IMR-90 (cell line): Measurements from ENCODE around the gene PRMT7.

Experiments used
- CHD1 ChIP-seq: IDR thresholded peaks from 2 replicates; pipeline ENCODE4 v1.6.1; 2012; ENCODE audit warnings: low read depth, low read length, improper control_type of control experiment
- MXI1 ChIP-seq: IDR thresholded peaks from 2 replicates; pipeline ENCODE4 v1.6.1; 2012; ENCODE audit warnings: low read depth, mild to moderate bottlenecking, low read length, moderate library complexity, borderline replicate concordance
- POLR2A ChIP-seq: IDR thresholded peaks from 2 replicates; pipeline ENCODE4 v1.6.1; 2012; ENCODE audit warnings: mild to moderate bottlenecking, low read depth, low read length
- SMC3 ChIP-seq: fragments of 150-350 bp; IDR thresholded peaks from 2 replicates; pipeline ENCODE4 v1.6.1; 2016; ENCODE audit warnings: low read depth, mild to moderate bottlenecking, antibody characterized with exemption, low read length, moderate library complexity
- TF ChIP-seq, protein P1 (sequence below): conservative IDR thresholded peaks from 2 replicates; pipeline ENCODE4 v1.5.1; 2012; ENCODE audit warnings: mild to moderate bottlenecking, low read depth, low read length, improper control_type of control experiment

GRCh38 chr16:68335175-68335574 lies 24.4 kb downstream of the PRMT7 start:
- TF ChIP-seq POLR2A, result no peak
- TF ChIP-seq, protein P1, sequence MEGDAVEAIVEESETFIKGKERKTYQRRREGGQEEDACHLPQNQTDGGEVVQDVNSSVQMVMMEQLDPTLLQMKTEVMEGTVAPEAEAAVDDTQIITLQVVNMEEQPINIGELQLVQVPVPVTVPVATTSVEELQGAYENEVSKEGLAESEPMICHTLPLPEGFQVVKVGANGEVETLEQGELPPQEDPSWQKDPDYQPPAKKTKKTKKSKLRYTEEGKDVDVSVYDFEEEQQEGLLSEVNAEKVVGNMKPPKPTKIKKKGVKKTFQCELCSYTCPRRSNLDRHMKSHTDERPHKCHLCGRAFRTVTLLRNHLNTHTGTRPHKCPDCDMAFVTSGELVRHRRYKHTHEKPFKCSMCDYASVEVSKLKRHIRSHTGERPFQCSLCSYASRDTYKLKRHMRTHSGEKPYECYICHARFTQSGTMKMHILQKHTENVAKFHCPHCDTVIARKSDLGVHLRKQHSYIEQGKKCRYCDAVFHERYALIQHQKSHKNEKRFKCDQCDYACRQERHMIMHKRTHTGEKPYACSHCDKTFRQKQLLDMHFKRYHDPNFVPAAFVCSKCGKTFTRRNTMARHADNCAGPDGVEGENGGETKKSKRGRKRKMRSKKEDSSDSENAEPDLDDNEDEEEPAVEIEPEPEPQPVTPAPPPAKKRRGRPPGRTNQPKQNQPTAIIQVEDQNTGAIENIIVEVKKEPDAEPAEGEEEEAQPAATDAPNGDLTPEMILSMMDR, result no peak
- no peak for TF ChIP-seq MXI1
- TF ChIP-seq SMC3, result no peak
- TF ChIP-seq CHD1, result no peak
